Type B pancreatic cell (in vitro differentiated cells): ENCODE data around the gene EIF4G2. TPM values are rescaled to one million over a fixed set of nuclear protein-coding genes. Genes with fewer than 3 reads are reported as not detected.

ENCODE experiments used
- DNase-seq: peaks from one replicate; pipeline ENCODE4 v3.0.0; 2021; ENCODE audit warnings: mixed read lengths; ENCODE audit not compliant: unreplicated experiment; ENCODE audit errors: extremely low spot score
- H3K27ac Mint-ChIP-seq: 2 replicates; pipeline ENCODE4 v1.8.0; 2021; ENCODE audit warnings: mild to moderate bottlenecking, mixed read lengths
- H3K27me3 Mint-ChIP-seq: 2 replicates; pipeline ENCODE4 v1.8.0; 2021; ENCODE audit warnings: mixed read lengths
- H3K36me3 Mint-ChIP-seq: 2 replicates; pipeline ENCODE4 v1.8.0; 2021; ENCODE audit warnings: mixed read lengths
- H3K4me1 Mint-ChIP-seq: one replicate; pipeline ENCODE4 v1.8.0; 2021; ENCODE audit warnings: mixed read lengths; ENCODE audit not compliant: unreplicated experiment
- H3K4me3 Mint-ChIP-seq: 2 replicates; pipeline ENCODE4 v1.8.0; 2021; ENCODE audit warnings: mild to moderate bottlenecking, mixed read lengths
- H3K9me3 Mint-ChIP-seq: 2 replicates; pipeline ENCODE4 v1.8.0; 2021; ENCODE audit warnings: mixed read lengths
- total RNA-seq: library from RNA; stranded (reverse); gene quantifications from 2 replicates; pipeline ENCODE4 v1.2.1, GENCODE V29; 2021; ENCODE audit warnings: low replicate concordance
- TF ChIP-seq, protein P1 (sequence below): fragments of 200-600 bp; sonication (generic); conservative IDR thresholded peaks from 2 replicates; pipeline ENCODE4 v1.5.0; 2021; ENCODE audit warnings: antibody characterized with exemption, mild to moderate bottlenecking

The EIF4G2 gene
- total RNA-seq, 1 donor from 2014 or later, result 1,092 TPM

GRCh38 chr11:10750838-10751580 is 57.7 kb downstream of the EIF4G2 start, which contains the start of gene CTR9:
CTR9 (plus strand) TSS chr11:10751246; CDS start chr11:10751413, 167 bp downstream.
- Mint-ChIP-seq H3K4me3 (peak within 1 kb of the TSS; percentile 98), H3K27ac (peak within 1 kb of the TSS; percentile 93), H3K27me3 (no peaks in the 10 kb centered on the region), H3K9me3 (no peaks in the 10 kb centered on the region), H3K36me3 (peaks cover 12% of the 10 kb centered on the region), H3K4me1 (peaks cover 5% of the 10 kb centered on the region)
- TF ChIP-seq, protein P1, sequence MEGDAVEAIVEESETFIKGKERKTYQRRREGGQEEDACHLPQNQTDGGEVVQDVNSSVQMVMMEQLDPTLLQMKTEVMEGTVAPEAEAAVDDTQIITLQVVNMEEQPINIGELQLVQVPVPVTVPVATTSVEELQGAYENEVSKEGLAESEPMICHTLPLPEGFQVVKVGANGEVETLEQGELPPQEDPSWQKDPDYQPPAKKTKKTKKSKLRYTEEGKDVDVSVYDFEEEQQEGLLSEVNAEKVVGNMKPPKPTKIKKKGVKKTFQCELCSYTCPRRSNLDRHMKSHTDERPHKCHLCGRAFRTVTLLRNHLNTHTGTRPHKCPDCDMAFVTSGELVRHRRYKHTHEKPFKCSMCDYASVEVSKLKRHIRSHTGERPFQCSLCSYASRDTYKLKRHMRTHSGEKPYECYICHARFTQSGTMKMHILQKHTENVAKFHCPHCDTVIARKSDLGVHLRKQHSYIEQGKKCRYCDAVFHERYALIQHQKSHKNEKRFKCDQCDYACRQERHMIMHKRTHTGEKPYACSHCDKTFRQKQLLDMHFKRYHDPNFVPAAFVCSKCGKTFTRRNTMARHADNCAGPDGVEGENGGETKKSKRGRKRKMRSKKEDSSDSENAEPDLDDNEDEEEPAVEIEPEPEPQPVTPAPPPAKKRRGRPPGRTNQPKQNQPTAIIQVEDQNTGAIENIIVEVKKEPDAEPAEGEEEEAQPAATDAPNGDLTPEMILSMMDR, result peak; percentile 24
- peak; percentile 96 for DNase-seq

GRCh38 chr11:10749476-10749875 is 59.2 kb downstream of the EIF4G2 start:
- DNase-seq, result no peak
- TF ChIP-seq, protein P1, result no peak
- peak overlapping the region; percentile 71 for H3K4me3 Mint-ChIP-seq
- H3K9me3 Mint-ChIP-seq, result no peaks in the 10 kb centered on the region
- H3K36me3 Mint-ChIP-seq, result peaks cover 3% of the 10 kb centered on the region
- H3K27ac Mint-ChIP-seq, result peak overlapping the region; percentile 40
- peaks cover 5% of the 10 kb centered on the region for H3K4me1 Mint-ChIP-seq
- H3K27me3 Mint-ChIP-seq, result no peaks in the 10 kb centered on the region

DNA sequence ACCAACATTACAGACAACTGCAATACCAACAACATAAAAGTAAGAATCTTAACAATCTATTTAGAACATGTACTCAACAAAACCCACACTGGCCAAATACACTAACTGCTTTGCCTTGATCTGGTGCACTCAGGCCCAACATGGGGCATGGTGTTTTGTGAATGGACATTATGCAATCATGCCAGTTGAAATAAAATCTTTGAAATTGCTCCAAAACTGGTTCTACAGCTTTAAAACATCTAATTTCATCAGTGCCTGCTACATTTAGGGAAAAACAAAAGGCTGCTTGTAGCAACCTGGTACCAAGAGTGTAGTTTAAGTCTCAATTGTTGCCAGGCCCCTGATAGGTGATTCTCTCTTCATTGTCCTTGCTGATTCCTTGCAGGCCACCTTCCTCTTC is 61.0 kb downstream of the EIF4G2 start:
- Mint-ChIP-seq H3K9me3 (no peaks in the 10 kb centered on the region), H3K27me3 (no peaks in the 10 kb centered on the region), H3K4me1 (peaks cover 9% of the 10 kb centered on the region), H3K36me3 (peaks cover 3% of the 10 kb centered on the region), H3K4me3 (no peak overlapping the region), H3K27ac (no peak overlapping the region)
- TF ChIP-seq, protein P1, result no peak
- DNase-seq, result no peak

Other genes starting within 250 kb of the EIF4G2 start
- not detected in 2 replicates for gene LYVE1, start 240.3 kb downstream of the EIF4G2 start, total RNA-seq
- 1.5 and 5.1 TPM in 2 replicates for gene IRAG1, start 115.2 kb downstream of the EIF4G2 start, total RNA-seq
- 35.6 and 44.0 TPM in 2 replicates for gene CTR9, start 57.7 kb downstream of the EIF4G2 start, total RNA-seq
- 54.6 and 88.0 TPM in 2 replicates for gene ZBED5, start 49.1 kb upstream of the EIF4G2 start, total RNA-seq